AG10803 (cell line): ENCODE data around the gene CECR2.

Source experiments
- DNase-seq: peaks from one replicate; pipeline ENCODE4 v3.0.0; 2010; ENCODE audit warnings: low read depth
- H3K4me3 ChIP-seq: 2 replicates; pipeline ENCODE4 v1.5.1; 2011; ENCODE audit warnings: mild to moderate bottlenecking, low read length, control low read depth
- CTCF ChIP-seq: conservative IDR thresholded peaks from 2 replicates; pipeline ENCODE4 v1.5.1; 2011; ENCODE audit warnings: mild to moderate bottlenecking, low read length, control low read depth, inconsistent platforms

CECR2 gene

GRCh38 chr22:17366329-17366728 lies 2.9 kb upstream of the CECR2 start:
- H3K4me3 ChIP-seq, result no peak overlapping the region
- TF ChIP-seq CTCF, result no peak
- DNase-seq, result no peak

GRCh38 chr22:17366830-17367229 lies 2.4 kb upstream of the CECR2 start:
- no peak overlapping the region for H3K4me3 ChIP-seq
- TF ChIP-seq CTCF, result no peak
- no peak for DNase-seq

DNA sequence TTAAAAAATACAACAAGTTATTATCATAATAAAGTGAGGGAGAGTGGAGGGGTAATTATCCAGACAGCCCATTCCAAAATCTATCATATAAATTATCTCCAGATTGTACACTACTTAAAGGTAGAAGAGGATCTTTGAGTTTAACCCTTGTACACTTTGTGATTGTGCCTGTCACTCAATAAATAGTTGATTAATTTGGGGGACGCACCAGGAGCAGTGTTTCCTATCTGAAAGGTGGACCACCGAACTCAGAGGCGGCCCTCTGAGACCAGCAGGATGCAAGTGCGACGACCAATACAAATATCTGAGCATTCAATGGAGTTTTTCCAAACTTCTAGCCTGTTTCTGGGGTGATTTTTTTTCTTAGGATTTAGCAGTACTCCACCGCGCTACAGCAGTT lies 1.1 kb upstream of the CECR2 start:
- H3K4me3 ChIP-seq, result no peak overlapping the region
- no peak for TF ChIP-seq CTCF
- no peak for DNase-seq

- TF ChIP-seq CTCF, result no peak
- H3K4me3 ChIP-seq, result no peak overlapping the region
- no peak for DNase-seq
These were observed 464 bp upstream of the CECR2 start for GRCh38 chr22:17368554-17369438.

DNA sequence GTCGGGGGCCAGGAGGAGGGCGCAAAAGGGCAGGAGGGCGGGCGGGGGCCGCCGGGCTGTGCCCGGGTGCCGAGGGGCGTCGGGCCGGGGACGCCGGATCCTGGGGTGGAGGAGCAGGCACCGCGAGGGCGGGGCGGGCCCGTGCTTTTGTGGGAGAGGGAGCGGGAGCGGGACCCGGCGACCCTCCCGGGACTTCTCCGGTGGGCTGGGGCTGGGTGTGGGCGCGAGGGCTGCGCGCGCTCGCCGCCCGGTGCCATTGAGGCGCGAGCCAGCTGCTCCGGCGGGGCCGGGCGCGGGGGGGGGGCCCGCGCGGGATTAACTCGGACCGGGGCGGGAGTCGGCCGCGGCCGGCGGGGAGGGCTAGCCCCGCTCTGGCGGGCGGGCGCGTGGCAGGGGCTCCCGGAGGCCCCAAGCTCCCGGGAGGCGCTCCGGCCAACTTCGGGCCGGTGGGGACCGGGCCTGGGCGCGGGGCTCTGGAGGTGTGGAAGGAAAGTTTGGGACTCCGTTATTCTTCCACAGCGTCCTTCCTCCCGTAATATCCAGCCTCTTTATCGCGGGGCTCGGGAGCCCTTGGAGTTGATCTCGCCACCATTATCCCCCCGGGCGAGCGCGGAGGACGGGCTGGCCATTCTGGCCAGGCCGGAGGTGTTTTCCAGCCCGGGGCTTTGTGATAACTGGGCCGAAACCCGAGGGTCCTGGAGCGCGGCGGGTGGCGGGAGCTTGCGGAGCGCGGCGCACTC lies 936 bp downstream of the CECR2 start:
- H3K4me3 ChIP-seq, result no peak overlapping the region
- DNase-seq, result no peak
- no peak for TF ChIP-seq CTCF

DNA sequence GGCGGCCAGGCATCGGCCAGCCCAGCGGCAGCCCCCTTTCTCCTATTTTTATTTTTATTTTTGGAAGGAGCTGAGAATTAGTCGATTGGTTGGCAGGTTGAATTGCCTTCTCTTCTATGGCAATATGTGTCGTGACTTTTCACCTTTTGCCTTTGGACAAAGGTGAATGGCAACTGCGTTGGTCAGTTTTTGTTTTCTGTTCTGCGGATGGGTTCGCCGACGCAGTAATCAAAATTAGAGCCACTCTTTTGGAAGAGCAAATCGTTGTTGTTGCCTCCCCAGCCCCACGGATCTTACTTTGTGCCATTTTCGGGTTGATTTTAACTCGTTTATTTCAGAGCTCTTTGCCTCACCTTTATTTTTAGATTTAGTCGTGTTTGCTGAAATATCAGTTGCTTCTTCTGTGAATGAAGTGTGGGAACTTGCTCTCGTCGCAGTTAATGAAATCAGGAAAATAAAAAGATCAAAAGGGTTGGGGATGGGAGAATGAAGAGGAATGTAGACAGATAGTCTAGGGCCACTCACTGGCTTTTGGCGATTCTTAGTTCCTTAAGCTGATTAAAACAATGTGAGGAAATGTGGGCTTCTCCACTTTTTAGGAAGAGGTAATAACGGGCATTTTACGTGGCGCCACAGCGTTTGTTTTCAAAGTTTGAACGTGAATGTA lies 1.6 kb downstream of the CECR2 start:
- no peak for DNase-seq
- H3K4me3 ChIP-seq, result no peak overlapping the region
- no peak for TF ChIP-seq CTCF

GRCh38 chr22:17371448-17371847 lies 2.2 kb downstream of the CECR2 start:
- no peak for DNase-seq
- no peak for TF ChIP-seq CTCF
- H3K4me3 ChIP-seq, result no peak overlapping the region
